Measurements from ENCODE around the gene ZNF714.
"Not testable (repeated sequence)": the region's sequence is repeated elsewhere in the genome, so short reads cannot be mapped to it uniquely, and the experiment has no call there.

Gene ZNF714

DNA sequence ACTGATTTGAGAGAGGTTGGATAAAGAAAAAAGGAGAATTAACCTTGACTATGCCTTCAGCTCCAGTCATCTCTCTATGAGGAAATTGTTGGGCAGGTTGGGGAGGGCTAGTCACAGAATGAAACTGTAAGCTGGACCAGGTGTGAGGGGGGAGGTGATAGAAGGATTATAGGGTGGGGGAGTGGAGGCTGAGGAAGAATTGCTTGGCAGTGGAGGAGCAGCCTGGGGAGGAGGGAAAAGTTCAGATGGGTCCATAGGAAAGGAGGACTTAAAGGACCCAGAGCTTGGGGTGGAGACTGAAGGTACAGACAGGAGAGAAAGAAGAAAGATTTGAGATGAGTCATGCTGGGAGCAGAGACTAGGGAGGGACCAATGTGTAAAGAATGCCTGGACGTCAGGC, 51.6 kb downstream of the ZNF714 start:
- no peak for DNase-seq

GRCh38 chr19:21134934-21135366, 52.9 kb downstream of the ZNF714 start:
- no peak for DNase-seq

GRCh38 chr19:21135433-21135832, 53.4 kb downstream of the ZNF714 start:
- no peak for DNase-seq

DNA sequence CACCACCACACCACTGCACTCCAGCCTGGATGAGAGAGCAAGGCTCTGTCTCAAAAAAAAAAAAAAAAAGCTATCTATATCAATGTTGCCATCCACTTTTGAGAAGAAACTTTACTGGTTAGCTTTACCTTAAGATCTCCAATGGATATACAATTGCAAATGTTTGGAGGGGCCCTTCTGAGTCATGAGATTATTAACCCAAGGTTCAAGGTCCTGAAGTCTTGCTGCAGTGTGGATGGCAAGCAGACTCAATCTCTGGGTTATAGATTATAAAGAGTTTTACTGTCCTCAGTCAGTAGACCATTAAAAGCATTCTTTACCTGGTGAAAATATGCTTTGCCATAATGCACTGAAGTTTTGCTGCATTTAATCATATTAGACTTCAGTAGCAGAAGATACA, 56.1 kb downstream of the ZNF714 start:
- no peak for DNase-seq

DNA sequence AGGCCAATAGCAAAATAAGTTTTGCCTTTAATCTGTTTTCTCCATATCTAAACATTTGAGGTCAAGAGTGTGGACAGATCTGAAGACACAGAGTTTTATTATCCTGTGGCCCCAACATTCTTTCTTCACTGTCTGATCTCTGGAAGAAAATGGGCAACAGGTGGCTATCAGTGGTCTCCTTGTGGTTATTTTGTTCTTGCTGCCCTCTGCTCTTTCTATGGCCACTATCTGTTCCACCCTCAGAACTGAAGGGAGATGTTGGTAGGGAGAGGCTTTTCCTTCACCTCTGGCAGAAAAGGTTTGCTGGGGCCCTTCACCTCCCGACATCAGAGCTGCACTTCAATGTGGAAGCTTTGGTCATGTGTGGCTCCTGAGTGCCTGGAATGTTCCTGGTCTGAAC, 59.0 kb downstream of the ZNF714 start:
- not testable (repeated sequence) for DNase-seq

DNA sequence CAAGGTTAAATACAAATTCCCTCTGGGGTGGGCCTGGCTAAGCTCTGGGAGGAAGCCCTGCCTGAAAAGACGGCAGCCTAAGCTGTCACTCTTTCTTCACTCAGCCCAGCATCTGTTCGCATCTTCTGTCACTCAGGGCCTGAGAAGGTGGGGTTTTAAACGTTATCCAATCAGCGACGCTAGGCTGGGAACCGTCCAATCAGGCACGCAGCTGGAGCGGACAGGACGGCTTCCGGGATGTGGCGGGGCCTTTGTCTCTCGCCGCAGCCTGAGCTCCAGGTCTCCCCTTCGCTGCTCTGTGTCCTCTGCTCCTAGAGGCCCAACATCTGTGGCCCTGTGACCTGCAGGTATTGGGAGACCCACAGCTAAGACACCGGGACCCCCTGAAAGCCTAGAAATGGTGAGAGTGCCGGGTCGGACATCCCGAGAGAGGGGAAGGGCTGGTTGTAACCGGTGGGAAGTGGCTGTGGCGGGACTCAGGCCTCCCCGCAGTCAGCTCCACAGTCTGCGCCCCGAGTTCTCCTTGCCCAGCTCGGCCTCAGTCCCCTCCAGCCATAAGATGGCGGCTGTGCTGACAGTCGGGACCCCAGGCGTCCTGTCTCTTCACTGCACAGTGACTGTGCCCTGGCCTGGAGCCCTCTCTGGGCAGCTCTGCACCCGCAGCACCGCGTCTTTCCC, 59.9 kb downstream of the ZNF714 start, which contains the start of gene ZNF431:
TSS of gene ZNF431 (plus strand) at position 254 of the 678 bp plus-strand sequence. CDS start at position 398, 144 bp downstream.
- peak; percentile 86 for DNase-seq

DNA sequence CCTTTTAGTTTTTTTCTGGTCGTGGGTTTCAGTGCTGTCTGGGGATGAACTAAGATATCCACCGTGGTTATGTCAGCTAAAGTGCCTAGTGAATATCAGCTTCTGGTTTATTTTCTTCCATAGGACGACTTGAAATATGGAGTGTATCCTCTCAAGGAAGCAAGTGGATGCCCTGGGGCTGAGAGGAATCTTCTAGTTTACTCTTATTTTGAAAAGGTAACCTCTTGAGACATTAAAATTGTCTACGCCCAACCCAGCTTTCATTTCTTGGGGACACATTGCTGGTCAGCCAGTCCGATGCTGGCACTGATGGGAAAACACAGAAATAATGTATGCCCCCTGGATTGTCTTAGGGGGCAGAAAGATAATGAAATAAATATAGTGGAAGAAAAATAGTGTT, 61.4 kb downstream of the ZNF714 start:
- DNase-seq, result no peak

DNA sequence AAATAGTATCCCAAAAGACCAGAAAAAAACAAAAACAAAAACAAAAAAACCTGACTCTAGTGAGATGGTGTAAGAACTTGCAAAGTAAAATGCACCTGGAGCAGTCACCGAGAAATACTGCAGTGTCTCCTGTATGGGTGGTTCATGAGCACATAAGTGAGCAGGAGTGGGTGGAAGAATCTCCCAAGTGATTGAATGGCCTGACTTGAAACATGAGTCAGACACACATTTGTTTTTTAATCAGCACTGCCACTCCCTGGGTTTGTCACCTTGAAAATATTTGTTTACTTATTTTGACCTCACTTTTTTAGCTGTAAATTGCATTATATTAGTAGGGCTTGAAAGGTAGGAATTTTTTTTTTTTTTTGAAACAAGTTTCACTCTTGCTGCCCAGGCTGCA, 61.9 kb downstream of the ZNF714 start:
- DNase-seq, result no peak

DNA sequence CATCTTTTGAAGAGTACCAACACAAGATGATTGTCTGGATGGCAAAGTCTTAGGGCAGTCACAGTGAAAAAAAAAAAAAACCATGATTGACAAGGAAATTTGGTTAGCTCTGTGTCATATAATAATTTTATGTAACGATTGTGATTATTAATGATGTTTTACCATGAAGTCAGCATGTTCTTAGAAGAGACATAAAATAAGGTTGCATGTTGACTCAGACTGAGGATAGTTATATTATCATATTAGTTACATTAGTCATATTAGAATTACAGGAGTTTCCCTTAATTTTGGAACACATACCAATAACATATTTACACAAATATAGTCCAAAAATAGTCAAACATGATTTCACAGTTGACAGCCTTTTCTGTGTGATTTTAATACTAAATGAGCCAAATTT, 65.5 kb downstream of the ZNF714 start:
- no peak for DNase-seq

- DNase-seq, result no peak
Measured at GRCh38 chr19:21148681-21149080, 66.7 kb downstream of the ZNF714 start.

- no peak for DNase-seq
Measured at GRCh38 chr19:21149877-21150276, 67.9 kb downstream of the ZNF714 start.

GRCh38 chr19:21151460-21151859, 69.5 kb downstream of the ZNF714 start:
- DNase-seq, result no peak

GRCh38 chr19:21158523-21159135, 76.6 kb downstream of the ZNF714 start:
- no peak for DNase-seq

- no peak for DNase-seq
Measured at GRCh38 chr19:21164541-21164940, 82.5 kb downstream of the ZNF714 start.

GRCh38 chr19:21166436-21166835, 84.4 kb downstream of the ZNF714 start:
- no peak for DNase-seq
